Neuronal stem cell (in vitro differentiated cells): ENCODE measurements around the gene SOX5.

Source experiments
- DNase-seq: peaks from one replicate; pipeline ENCODE4 v3.0.0-alpha.2; 2013; ENCODE audit warnings: low spot score
- H2AFZ ChIP-seq: one replicate; pipeline ENCODE4 v1.6.1; 2013; ENCODE audit warnings: mild to moderate bottlenecking, low read length, inconsistent platforms
- H2AK5ac ChIP-seq: 2 replicates; pipeline ENCODE4 v1.6.1; 2013; ENCODE audit warnings: low read depth, mild to moderate bottlenecking, inconsistent platforms, low read length, moderate library complexity, mixed read lengths
- H2BK120ac ChIP-seq: 2 replicates; pipeline ENCODE4 v1.6.1; 2013; ENCODE audit warnings: low read depth, mild to moderate bottlenecking, inconsistent platforms, low read length, moderate library complexity, mixed read lengths
- H2BK12ac ChIP-seq: one replicate; pipeline ENCODE4 v1.6.1; 2013; ENCODE audit warnings: low read length, inconsistent platforms
- H2BK15ac ChIP-seq: 2 replicates; pipeline ENCODE4 v1.6.1; 2013; ENCODE audit warnings: mild to moderate bottlenecking, low read length, inconsistent platforms, mixed read lengths
- H2BK5ac ChIP-seq: one replicate; pipeline ENCODE4 v1.6.1; 2013; ENCODE audit warnings: inconsistent platforms, mild to moderate bottlenecking, low read length, moderate library complexity
- H3K14ac ChIP-seq: one replicate; pipeline ENCODE4 v1.6.1; 2013; ENCODE audit warnings: low read length, inconsistent platforms
- H3K18ac ChIP-seq: 2 replicates; pipeline ENCODE4 v1.6.1; 2013; ENCODE audit warnings: low read length, inconsistent platforms
- H3K23ac ChIP-seq: 2 replicates; pipeline ENCODE4 v1.6.1; 2013; ENCODE audit warnings: low read depth, mild to moderate bottlenecking, mixed read lengths, low read length, inconsistent platforms; ENCODE audit not compliant: poor library complexity
- H3K27ac ChIP-seq: replicated peaks from 3 replicates; pipeline ENCODE4 v1.5.1; 2013; ENCODE audit warnings: low read length, inconsistent platforms
- H3K27me3 ChIP-seq, 3 experiments: 2 replicates each; pipeline ENCODE4 v1.6.1; 2013; ENCODE audit warnings: low read length in 3 of 3, mild to moderate bottlenecking in 2 of 3, inconsistent platforms in 1 of 3, low read depth in 1 of 3, mixed read lengths in 1 of 3, moderate library complexity in 1 of 3; ENCODE audit not compliant: control insufficient read depth in 3 of 3, insufficient read depth in 3 of 3
- H3K36me3 ChIP-seq, 2 donors: replicated peaks in 1 of 2; 2 replicates each; pipeline ENCODE4 v1.6.1; 2013; ENCODE audit warnings: low read length in 2 of 2; ENCODE audit not compliant: control insufficient read depth in 2 of 2, insufficient read depth in 2 of 2
- H3K4ac ChIP-seq: 2 replicates; pipeline ENCODE4 v1.6.1; 2013; ENCODE audit warnings: inconsistent platforms, mild to moderate bottlenecking, low read length, moderate library complexity
- H3K4me1 ChIP-seq, 2 donors: 1 replicate in 1 of 2; 2 replicates in 1 of 2; pipeline ENCODE4 v1.6.1; 2013; ENCODE audit warnings: low read length in 2 of 2, low read depth in 1 of 2; ENCODE audit not compliant: control insufficient read depth in 2 of 2, insufficient read depth in 1 of 2
- H3K4me2 ChIP-seq: one replicate; pipeline ENCODE4 v1.6.1; 2013; ENCODE audit warnings: mild to moderate bottlenecking, low read length, inconsistent platforms; ENCODE audit not compliant: insufficient read depth, poor library complexity, severe bottlenecking
- H3K4me3 ChIP-seq, 2 donors: 2 replicates each; pipeline ENCODE4 v1.5.1; 2013; ENCODE audit warnings: low read length in 2 of 2, mild to moderate bottlenecking in 2 of 2, inconsistent platforms in 1 of 2, moderate library complexity in 1 of 2
- H3K79me1 ChIP-seq: one replicate; pipeline ENCODE4 v1.6.1; 2013; ENCODE audit warnings: low read depth, mild to moderate bottlenecking, inconsistent platforms, low read length, moderate library complexity
- H3K9ac ChIP-seq: one replicate; pipeline ENCODE4 v1.6.1; 2013; ENCODE audit warnings: mild to moderate bottlenecking, low read depth, low read length, inconsistent platforms; ENCODE audit not compliant: poor library complexity
- H3K9me3 ChIP-seq, 2 donors: replicated peaks in 1 of 2; 2 replicates each; pipeline versions ENCODE3 to v1.6.1; 2013; ENCODE audit warnings: low read length in 2 of 2, mild to moderate bottlenecking in 2 of 2, inconsistent platforms in 1 of 2, low read depth in 1 of 2, mixed read lengths in 1 of 2, moderate library complexity in 1 of 2; ENCODE audit not compliant: control insufficient read depth in 2 of 2, insufficient read depth in 1 of 2
- H4K8ac ChIP-seq: one replicate; pipeline ENCODE4 v1.6.1; 2013; ENCODE audit warnings: low read depth, mild to moderate bottlenecking, inconsistent platforms, low read length, moderate library complexity
- H4K91ac ChIP-seq: one replicate; pipeline ENCODE4 v1.6.1; 2013; ENCODE audit warnings: low read length, low read depth, mild to moderate bottlenecking, inconsistent platforms; ENCODE audit not compliant: poor library complexity
- WGBS, 2 donors: extraction: QIAGEN DNeasy Blood & Tissue Kit; methylation state at CpG; one replicate each; pipeline ENCODE4 v1.1.7; 2013; ENCODE audit warnings: missing lambda C conversion rate in 2 of 2, mixed read lengths in 1 of 2; ENCODE audit not compliant: insufficient read length in 2 of 2, insufficient replicate concordance in 1 of 2; ENCODE audit errors: extremely low coverage in 2 of 2; 5-methylcytosine and 5-hydroxymethylcytosine counted together

Gene SOX5

DNA sequence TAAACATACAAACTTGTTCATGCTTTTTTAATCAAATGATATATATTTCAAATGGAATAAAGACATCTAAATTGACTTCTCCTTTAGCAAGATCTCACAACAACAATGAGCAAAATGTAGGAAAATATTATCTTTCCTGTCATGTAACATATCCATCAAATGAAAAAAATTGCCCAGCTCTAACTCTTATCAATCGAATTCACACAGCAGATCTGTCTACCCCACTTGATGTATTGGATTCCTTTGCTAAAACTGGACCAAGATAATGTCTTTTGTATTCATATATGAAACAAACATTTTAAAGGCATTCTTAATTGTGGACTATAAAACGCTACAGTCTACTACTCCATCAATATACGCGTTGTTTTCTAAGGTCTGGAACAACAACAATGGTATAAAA, 218.0 kb downstream of the SOX5 start:
- H2BK120ac ChIP-seq, result no peak overlapping the region
- no peak overlapping the region for H3K4me2 ChIP-seq
- H3K14ac ChIP-seq, result no peak overlapping the region
- H3K79me1 ChIP-seq, result no peaks in the 10 kb centered on the region
- no peak overlapping the region for H2BK15ac ChIP-seq
- no peak overlapping the region for H2AFZ ChIP-seq
- no peak overlapping the region for H3K23ac ChIP-seq
- H2BK12ac ChIP-seq, result no peak overlapping the region
- H3K27ac ChIP-seq, result no peak overlapping the region
- no peak overlapping the region for H4K91ac ChIP-seq
- peaks cover 3 to 49% of the 10 kb centered on the region in 2 donors for H3K36me3 ChIP-seq
- no peak overlapping the region for H3K18ac ChIP-seq
- H4K8ac ChIP-seq, result no peak overlapping the region
- no CpG with 5 or more reads among the region's 4 CpGs for WGBS, 2 donors
- H3K9me3 ChIP-seq, result no peaks in the 10 kb centered on the region
- no peak overlapping the region for H3K9ac ChIP-seq
- no peak overlapping the region for H3K4ac ChIP-seq
- no peak overlapping the region for H3K4me3 ChIP-seq
- DNase-seq, result no peak
- no peak overlapping the region for H2AK5ac ChIP-seq
- H2BK5ac ChIP-seq, result no peak overlapping the region
- no peaks in the 10 kb centered on the region for H3K27me3 ChIP-seq
- H3K4me1 ChIP-seq, result peaks cover 0 to 2% of the 10 kb centered on the region in 2 donors

DNA sequence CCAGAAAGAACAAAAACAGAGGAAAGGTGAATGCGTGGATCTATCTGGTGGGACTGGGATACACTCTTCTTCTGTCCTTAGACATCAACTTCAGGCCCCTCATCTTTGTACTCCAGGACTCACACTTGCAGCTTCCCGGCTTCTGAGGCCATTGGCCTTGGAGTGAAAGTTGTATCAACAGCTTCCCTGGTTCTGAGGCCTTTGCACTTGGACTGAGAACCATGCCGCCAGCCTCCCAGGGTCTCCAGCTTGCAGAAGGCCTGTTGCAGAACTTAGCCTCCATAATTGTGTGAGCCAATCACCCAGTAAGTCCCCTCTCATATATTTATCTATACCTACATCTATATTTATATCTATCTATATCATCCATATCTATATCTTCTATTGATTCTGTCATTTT, 218.4 kb downstream of the SOX5 start:
- Histone ChIP-seq H3K4ac (no peak overlapping the region), H3K9me3 (no peaks in the 10 kb centered on the region), H2BK12ac (no peak overlapping the region), H3K9ac (no peak overlapping the region), H2AFZ (no peak overlapping the region), H3K36me3 (peaks cover 3 to 52% of the 10 kb centered on the region in 2 donors), H3K4me1 (peaks cover 0 to 2% of the 10 kb centered on the region in 2 donors), H2BK5ac (no peak overlapping the region), H2BK120ac (no peak overlapping the region), H3K79me1 (no peaks in the 10 kb centered on the region), H3K27me3 (no peaks in the 10 kb centered on the region), H3K27ac (no peak overlapping the region), H2AK5ac (no peak overlapping the region), H3K23ac (no peak overlapping the region), H3K4me2 (no peak overlapping the region), H3K4me3 (no peak overlapping the region), H2BK15ac (no peak overlapping the region), H3K18ac (no peak overlapping the region), H4K8ac (no peak overlapping the region), H3K14ac (no peak overlapping the region), H4K91ac (no peak overlapping the region)
- no CpG with 5 or more reads among the region's 3 CpGs for WGBS, 2 donors
- no peak for DNase-seq

DNA sequence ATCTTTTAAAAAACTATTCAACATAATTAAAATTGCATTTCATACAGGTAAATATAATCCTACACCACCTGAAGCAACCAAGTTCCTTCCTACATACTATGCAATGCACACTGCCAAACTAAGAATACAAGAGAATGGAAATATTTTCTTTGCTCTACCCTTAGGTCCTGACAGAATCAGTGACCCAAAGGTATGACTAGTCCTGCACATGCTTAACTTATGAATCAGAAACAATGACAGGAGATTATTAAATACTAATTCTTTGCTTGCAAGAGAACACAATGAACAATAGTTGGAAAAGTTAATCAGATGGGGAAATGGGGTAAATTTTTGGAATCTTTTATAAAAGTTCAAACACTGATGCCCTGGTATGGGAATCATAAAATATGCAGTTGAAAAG, 220.1 kb downstream of the SOX5 start:
- Histone ChIP-seq H3K4ac (no peak overlapping the region), H4K91ac (no peak overlapping the region), H3K27me3 (no peaks in the 10 kb centered on the region), H3K9ac (no peak overlapping the region), H2BK120ac (no peak overlapping the region), H3K36me3 (peaks cover 3 to 36% of the 10 kb centered on the region in 2 donors), H3K4me2 (no peak overlapping the region), H2AFZ (no peak overlapping the region), H3K9me3 (no peaks in the 10 kb centered on the region), H3K4me1 (peaks cover 0 to 3% of the 10 kb centered on the region in 2 donors), H3K27ac (no peak overlapping the region), H2BK15ac (no peak overlapping the region), H3K4me3 (no peak overlapping the region), H3K79me1 (no peaks in the 10 kb centered on the region), H3K23ac (no peak overlapping the region), H4K8ac (no peak overlapping the region), H3K14ac (no peak overlapping the region), H2BK12ac (no peak overlapping the region), H2BK5ac (no peak overlapping the region), H2AK5ac (no peak overlapping the region), H3K18ac (no peak overlapping the region)
- DNase-seq, result no peak

DNA sequence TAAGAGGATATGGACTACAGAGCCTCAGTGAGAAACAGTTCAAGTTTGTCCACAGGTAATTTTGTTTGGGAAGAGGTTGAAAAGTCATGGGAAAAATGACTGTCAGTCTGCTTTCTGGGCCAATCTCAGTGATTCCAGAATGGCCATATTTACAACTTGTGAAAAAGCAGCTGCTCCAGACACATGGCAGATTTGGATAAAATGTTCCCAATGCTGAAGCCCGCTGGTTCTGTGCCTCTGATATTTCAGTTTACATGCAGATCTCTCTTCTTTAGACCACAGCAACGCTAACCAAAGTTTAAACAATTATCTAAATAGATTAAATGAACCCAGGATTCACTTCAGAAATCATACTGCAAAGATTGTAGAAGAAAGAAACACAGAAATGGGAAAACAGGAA, 222.8 kb downstream of the SOX5 start:
- Histone ChIP-seq H3K23ac (no peak overlapping the region), H3K36me3 (peaks cover 3 to 18% of the 10 kb centered on the region in 2 donors), H3K27ac (no peak overlapping the region), H3K4ac (no peak overlapping the region), H3K4me3 (no peak overlapping the region), H3K4me2 (no peak overlapping the region), H3K4me1 (peaks cover 0 to 5% of the 10 kb centered on the region in 2 donors), H3K9me3 (no peaks in the 10 kb centered on the region), H2BK15ac (no peak overlapping the region), H4K8ac (no peak overlapping the region), H3K79me1 (no peaks in the 10 kb centered on the region), H2AFZ (no peak overlapping the region), H2BK12ac (no peak overlapping the region), H2BK120ac (no peak overlapping the region), H2BK5ac (no peak overlapping the region), H3K27me3 (no peaks in the 10 kb centered on the region), H3K14ac (no peak overlapping the region), H3K9ac (no peak overlapping the region), H3K18ac (no peak overlapping the region), H2AK5ac (no peak overlapping the region), H4K91ac (no peak overlapping the region)
- no CpG with 5 or more reads among the region's 2 CpGs for WGBS, 2 donors
- no peak for DNase-seq
